Islet precursor cell (in vitro differentiated cells): ENCODE results near the gene TRANK1.

Experiments used
- DNase-seq: peaks from one replicate; pipeline ENCODE4 v3.0.0-alpha.2; 2018

Gene TRANK1

GRCh38 chr3:36837089-36837488, 107.8 kb downstream of the TRANK1 start:
- no peak for DNase-seq

- no peak for DNase-seq
Measured at GRCh38 chr3:36833160-36833814, 111.6 kb downstream of the TRANK1 start.

- DNase-seq: no peak
Measured at GRCh38 chr3:36832406-36832805, 112.4 kb downstream of the TRANK1 start.

GRCh38 chr3:36827133-36827532, 117.7 kb downstream of the TRANK1 start:
- DNase-seq: no peak

GRCh38 chr3:36826240-36826639, 118.6 kb downstream of the TRANK1 start:
- no peak for DNase-seq

GRCh38 chr3:36824443-36824842, 120.4 kb downstream of the TRANK1 start:
- no peak for DNase-seq

- DNase-seq: no peak
Measured at GRCh38 chr3:36823806-36824205, 121.0 kb downstream of the TRANK1 start.

- DNase-seq: no peak
Measured at GRCh38 chr3:36820083-36820482, 124.8 kb downstream of the TRANK1 start.

- DNase-seq: no peak
Measured at GRCh38 chr3:36817806-36818533, 126.9 kb downstream of the TRANK1 start.

- no peak for DNase-seq
Measured at GRCh38 chr3:36815375-36815774, 129.5 kb downstream of the TRANK1 start.

GRCh38 chr3:36814776-36815175, 130.1 kb downstream of the TRANK1 start:
- DNase-seq: peak; percentile 21

- peak; percentile 44 for DNase-seq
Measured at GRCh38 chr3:36814066-36814717, 130.7 kb downstream of the TRANK1 start.

GRCh38 chr3:36813305-36813704, 131.5 kb downstream of the TRANK1 start:
- DNase-seq: peak; percentile 67

GRCh38 chr3:36812240-36812639, 132.6 kb downstream of the TRANK1 start:
- no peak for DNase-seq

- DNase-seq: no peak
Measured at GRCh38 chr3:36811768-36812167, 133.1 kb downstream of the TRANK1 start.

GRCh38 chr3:36804295-36805055, 140.4 kb downstream of the TRANK1 start:
- no peak for DNase-seq

GRCh38 chr3:36803091-36803791, 141.6 kb downstream of the TRANK1 start:
- no peak for DNase-seq

GRCh38 chr3:36800533-36801116, 144.2 kb downstream of the TRANK1 start:
- no peak for DNase-seq

- DNase-seq: no peak
Measured at GRCh38 chr3:36796881-36797280, 148.0 kb downstream of the TRANK1 start.

GRCh38 chr3:36796161-36796560, 148.7 kb downstream of the TRANK1 start:
- DNase-seq: no peak

- no peak for DNase-seq
Measured at GRCh38 chr3:36795622-36796021, 149.2 kb downstream of the TRANK1 start.

GRCh38 chr3:36792342-36792741, 152.5 kb downstream of the TRANK1 start:
- peak; percentile 74 for DNase-seq
